ENCODE results near the gene C1RL.
A peak's percentile ranks its signal among the peaks of the same experiment; 100 is the strongest.

C1RL gene

GRCh38 chr12:7108796-7109571 is at the start of gene C1RL:
Gene C1RL (minus strand): TSS chr12:7109214. CDS start chr12:7109180, 34 bp downstream.
- peak in 1 of 2 experiments; percentile 21 for DNase-seq

GRCh38 chr12:7157391-7157790 is 48.4 kb upstream of the C1RL start:
- DNase-seq = no peak

- no peak for DNase-seq
These were observed 47.5 kb upstream of the C1RL start for GRCh38 chr12:7156259-7157197.

DNA sequence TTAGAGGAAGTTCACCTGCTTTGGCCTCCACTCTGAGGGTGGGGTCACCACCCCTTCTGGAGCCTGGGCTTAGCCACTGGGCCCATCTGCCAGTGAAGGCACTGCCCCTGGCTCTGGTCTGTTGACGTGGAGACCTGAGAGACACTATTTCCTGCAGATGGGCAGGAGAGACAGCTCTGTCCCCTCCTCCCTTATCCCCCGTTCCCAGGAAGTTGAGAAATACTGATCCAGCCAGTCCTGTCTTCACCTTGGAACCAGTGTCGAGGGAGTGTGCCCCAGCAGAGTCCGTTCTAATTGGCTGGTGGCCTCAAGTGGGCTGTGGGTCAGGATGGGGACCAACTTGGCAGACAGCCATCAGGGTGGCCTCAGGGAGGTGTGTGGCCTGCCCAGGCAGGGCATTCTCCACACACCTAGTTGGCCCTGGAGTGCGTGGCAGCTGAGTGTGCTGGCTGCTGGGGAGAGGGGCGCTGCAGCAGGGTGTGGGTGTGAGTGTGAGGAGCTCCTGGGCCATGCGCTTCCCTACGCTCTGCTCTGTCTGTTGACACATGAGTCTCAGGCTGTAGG is 46.5 kb upstream of the C1RL start:
- DNase-seq = no peak

GRCh38 chr12:7154901-7155470 is 46.0 kb upstream of the C1RL start:
- DNase-seq = no peak

- no peak for DNase-seq
These were observed 45.0 kb upstream of the C1RL start for GRCh38 chr12:7154042-7154441.

DNA sequence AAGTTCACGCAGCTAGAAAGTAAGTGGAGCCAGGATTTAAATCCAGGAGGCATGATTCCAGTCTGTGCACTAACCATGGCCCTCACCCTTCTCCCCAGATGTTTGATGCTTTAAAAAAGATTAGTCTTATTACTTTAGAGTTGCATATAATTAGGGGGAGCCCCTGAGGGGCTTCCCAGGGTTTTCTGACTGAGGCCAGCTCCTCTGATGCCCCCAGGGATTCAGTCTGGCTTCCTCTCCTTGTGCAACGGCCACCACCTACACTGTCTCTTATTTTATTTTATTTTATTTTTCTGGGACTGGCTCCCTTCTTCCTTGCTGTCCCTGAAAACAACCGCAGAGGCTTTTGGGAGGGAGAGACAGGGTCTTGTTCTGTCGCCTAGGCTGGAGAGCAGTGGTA is 43.8 kb upstream of the C1RL start:
- no peak for DNase-seq

DNA sequence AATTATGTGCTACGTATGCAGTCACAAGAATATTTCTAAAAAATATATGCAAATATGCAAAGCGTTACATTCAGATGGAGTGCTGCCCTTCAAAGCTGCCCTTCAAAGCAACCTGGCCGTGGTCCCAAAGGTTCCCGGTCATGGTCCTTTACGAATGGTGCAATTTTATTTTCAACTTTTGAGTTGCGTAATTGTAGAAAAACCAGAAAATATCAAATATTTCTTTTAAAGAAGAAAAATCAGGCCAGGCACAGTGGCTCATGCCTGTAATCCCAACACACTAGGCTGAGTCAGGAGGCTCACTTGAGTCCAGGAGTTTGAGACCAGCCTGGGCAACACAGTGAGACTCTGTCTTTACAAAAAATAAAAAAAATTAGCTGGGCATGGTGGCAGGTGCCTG is 42.5 kb upstream of the C1RL start:
- no peak for DNase-seq

DNA sequence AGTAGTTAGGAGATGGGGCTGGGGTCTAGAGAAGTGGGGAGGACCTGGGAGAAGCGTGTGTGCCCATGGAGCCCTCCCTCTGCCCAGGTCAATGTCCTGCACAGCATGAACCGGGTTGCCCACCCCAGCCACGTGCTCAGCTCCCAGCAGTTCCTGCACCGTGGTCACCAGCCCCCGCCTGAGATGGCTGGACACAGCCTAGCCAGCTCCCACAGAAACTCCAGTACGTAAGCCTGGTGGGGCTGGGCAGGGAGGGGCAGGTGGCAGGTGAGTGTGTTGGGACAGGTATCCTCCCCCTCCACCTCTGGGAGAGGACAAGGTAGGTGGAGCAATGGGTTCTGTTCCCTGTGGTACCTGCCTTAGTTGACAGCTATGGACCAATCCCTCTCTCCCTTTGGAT is 41.8 kb upstream of the C1RL start:
- DNase-seq = no peak

GRCh38 chr12:7150356-7150755 is 41.3 kb upstream of the C1RL start:
- no peak for DNase-seq

GRCh38 chr12:7146906-7147305 is 37.9 kb upstream of the C1RL start:
- DNase-seq = no peak

DNA sequence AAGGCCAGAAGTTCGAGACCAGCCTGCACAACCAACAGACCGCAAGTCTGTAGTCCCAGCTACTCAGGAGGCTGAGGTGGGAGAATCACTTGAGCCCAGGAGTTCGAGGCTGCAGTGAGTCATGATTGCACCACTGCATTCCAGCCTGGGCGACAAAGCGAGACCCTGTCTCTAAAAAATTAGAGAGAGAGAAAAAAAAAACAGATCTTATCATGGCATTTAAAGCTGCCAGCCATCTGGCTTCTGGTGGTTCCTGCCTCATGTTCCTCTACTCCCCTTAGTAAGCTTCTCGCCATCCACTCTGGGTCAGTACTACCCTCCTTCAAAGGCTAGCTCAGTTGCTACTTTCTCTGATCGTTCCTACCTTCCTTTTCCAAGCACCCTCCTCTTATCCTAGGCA is 37.2 kb upstream of the C1RL start:
- no peak for DNase-seq

GRCh38 chr12:7145671-7146070 is 36.7 kb upstream of the C1RL start:
- DNase-seq = no peak

DNA sequence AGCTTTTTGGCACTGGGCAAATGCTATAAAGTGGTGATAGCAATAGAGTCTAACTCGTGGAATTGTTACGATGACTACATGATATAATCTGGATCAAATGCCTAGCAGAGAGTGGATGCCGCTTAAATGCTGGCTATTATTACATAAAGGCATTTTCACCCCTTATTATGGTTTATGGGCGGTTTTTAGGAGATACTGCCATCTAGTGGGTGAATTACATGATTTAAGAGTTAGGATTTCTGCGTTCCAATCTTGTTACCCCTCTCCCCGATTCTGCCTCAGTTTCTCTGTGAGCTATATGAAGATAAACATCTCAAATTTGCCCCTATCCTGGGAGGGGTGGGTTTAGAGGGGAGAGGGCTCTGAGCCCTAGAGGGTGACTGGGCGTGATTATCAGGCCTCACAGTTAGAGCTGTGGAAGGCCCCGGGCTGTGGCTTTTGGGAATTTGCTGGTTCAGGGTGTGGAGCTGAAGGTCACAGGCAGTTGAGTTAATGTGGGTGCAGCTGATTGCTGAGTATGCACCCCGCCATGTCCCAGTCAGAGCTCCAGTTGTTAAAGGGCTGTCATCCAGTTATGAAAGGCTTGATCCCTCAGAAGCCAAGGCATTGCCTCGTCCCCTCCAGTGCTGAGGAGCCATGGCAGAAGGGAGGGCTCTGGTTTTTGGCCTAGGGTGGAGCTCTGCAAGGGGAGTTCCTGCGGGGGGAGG is 35.6 kb upstream of the C1RL start:
- peak in 1 of 2 experiments; percentile 9 for DNase-seq

DNA sequence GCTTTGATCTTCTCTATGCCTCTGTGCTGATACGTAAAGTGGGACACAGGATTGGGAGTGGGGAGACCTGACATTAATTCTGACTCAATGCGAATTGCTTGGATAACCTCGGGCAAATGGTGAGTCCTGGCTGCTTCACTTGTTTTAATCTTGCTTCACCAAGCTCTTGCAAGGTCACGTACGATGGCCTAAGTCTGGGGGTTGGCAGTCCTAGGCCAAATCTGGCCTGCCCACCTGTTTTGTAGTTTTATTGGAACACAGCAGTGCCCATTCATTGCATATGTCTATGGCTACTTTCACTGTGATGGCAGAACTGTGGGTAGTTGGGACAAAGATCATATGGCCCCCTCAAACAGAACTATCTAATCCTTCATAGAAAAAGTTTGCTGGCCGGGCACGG is 34.5 kb upstream of the C1RL start:
- DNase-seq = no peak

DNA sequence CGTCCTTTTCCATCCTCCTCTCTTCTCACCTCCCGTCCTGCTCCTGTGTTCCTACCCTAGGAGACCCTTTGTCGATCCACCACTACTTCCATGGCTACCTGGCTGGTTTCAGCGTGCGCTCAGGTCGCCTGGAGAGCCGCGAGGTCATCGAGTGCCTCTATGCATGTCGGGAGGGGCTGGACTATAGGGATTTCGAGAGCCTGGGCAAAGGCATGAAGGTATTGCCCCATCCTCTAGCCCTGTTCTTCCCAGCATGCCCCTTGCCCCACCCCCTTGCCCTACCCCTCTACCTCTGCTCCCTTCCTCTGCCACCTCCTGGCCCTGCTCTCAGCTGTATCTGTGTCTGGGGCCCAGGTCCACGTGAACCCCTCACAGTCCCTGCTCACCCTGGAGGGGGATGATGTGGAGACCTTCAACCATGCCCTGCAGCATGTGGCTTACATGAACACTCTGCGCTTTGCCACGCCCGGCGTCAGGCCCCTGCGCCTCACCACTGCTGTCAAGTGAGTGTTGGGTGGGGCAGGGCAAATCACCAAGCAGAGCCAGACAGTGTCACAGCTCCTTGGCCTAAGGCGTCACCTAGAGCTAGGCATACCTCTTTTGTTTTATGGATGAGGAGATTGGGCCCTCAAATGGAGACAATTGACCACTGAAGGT is 33.9 kb upstream of the C1RL start:
- no peak for DNase-seq

DNA sequence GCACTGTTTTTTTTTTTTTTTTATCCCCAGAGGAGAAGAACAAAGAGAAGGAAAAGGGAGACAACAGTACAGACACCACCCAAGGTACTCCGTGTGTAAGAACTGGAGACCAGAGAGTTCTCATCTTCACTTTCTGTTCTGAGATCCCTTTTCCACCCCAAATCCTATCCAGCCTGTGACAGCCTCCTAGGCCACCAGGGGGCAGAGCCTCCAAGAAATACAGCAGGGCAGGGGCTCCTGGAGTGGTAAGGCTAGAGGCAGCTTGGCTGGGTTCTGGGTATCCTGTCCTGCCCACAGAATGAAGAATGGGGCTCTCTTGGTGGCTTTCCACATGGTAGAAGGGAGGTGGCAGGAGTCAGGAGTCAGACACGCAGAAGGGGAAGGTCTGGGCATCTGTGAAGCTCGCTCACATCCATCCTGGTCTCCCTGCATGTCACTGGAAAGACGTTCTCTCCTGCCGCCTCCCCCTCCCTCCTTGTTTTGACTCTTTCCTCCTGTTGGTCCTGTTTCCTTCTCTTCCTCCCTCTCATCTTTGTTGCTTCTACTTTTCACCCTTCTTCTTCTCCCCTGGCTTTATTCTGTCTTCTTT is 33.1 kb upstream of the C1RL start:
- DNase-seq = no peak

DNA sequence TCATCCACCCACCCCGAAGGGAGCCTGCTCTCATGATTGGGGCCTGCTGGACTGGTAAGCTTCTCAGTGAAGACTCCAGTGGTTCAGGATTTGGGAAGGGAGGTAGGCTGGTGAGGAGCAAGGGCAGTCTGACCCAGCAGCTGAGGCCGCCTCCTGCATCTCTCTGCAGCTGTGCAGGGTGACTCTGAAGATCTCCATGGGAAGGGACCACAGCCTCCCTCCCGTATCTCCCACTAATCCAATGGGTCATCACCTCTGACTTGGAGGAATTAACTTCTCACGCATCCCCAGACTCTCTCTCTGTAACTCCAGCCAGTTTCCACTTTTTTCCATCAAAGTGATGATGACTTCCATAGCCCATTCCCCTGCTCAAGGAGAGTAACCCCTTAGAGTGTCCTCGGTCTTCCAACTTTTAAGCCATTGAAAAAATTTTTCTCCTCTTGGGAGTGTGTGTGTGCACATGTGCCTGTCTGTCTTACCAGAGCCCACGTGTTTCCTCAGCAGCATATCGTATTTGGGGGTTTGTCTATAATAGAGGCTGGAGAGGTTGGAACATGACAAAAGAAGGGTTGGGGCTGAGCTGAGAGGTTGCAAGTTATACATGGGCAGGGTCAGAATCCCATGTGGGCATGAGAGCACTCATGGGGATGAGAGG is 32.5 kb upstream of the C1RL start:
- no peak for DNase-seq

- DNase-seq = no peak
These were observed 30.2 kb upstream of the C1RL start for GRCh38 chr12:7139200-7139599.

DNA sequence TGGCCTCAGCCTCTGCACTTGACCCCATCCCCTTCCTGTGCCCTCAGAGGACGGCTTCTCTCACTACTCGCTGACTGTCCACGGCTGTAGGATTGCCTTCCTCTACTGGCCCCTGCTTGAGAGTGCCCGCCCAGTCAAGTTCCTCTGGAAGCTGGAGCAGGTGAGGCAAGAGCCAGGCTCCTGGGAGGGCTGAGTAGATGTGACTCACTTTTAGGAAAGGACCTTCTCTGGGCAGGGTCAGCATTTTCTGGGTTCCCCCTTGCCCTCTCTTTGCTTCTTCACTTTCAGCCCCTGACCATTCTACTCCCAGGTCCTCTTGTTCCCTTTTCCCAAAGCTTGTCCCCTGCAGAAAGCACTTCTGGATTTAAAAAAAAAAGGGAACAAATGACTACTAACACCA is 28.9 kb upstream of the C1RL start:
- DNase-seq = no peak

- DNase-seq = peak; percentile 44 to 59
These were observed 27.7 kb upstream of the C1RL start for GRCh38 chr12:7136676-7137075.

Data from cerebellar nuclear complex (tissue), 1 donor.